ENCODE measurements around the gene C1orf21.

Gene C1orf21

GRCh38 chr1:184569106-184569505 is 182.3 kb downstream of the C1orf21 start:
- CTCF ChIA-PET = no interaction called here
- no peak for DNase-seq (ENCODE audit: extremely low spot score)
- TF ChIP-seq L3MBTL2 (conservative IDR thresholded peaks at IDR 0.05) (no peak), FOXA1 (IDR thresholded peaks at IDR 0.05) (no peak), PKNOX1 (IDR thresholded peaks at IDR 0.05) (no peak), FOXK2 (IDR thresholded peaks at IDR 0.05) (no peak), BHLHE40 (IDR thresholded peaks at IDR 0.05; ENCODE audit: borderline replicate concordance) (no peak)
- POLR2A ChIA-PET = no interaction called here

- ChIA-PET CTCF (no interaction called here), POLR2A (no interaction called here)
- TF ChIP-seq LEF1 (IDR thresholded peaks at IDR 0.05; ENCODE audit: borderline replicate concordance) (no peak), L3MBTL2 (conservative IDR thresholded peaks at IDR 0.05) (no peak), ARNT (IDR thresholded peaks at IDR 0.05) (no peak), SUZ12 (IDR thresholded peaks at IDR 0.05) (no peak), BHLHE40 (IDR thresholded peaks at IDR 0.05; ENCODE audit: borderline replicate concordance) (no peak), ZNF384 (IDR thresholded peaks at IDR 0.05) (no peak), CTBP1 (IDR thresholded peaks at IDR 0.05; ENCODE audit: borderline replicate concordance) (no peak), HDGF (IDR thresholded peaks at IDR 0.05; ENCODE audit: borderline replicate concordance) (no peak), NFRKB (IDR thresholded peaks at IDR 0.05) (no peak), SP1 (IDR thresholded peaks at IDR 0.05) (no peak), FOXK2 (IDR thresholded peaks at IDR 0.05) (no peak), FOXA1 (IDR thresholded peaks at IDR 0.05) (no peak), TARDBP (IDR thresholded peaks at IDR 0.05) (no peak), PKNOX1 (IDR thresholded peaks at IDR 0.05) (no peak), ELF4 (IDR thresholded peaks at IDR 0.05) (no peak), FOXM1 (IDR thresholded peaks at IDR 0.05; ENCODE audit: borderline replicate concordance) (no peak)
- DNase-seq (ENCODE audit: extremely low spot score) = no peak
Measured at GRCh38 chr1:184574588-184574987, 187.8 kb downstream of the C1orf21 start.

GRCh38 chr1:184576822-184577221 is 190.0 kb downstream of the C1orf21 start:
- DNase-seq (ENCODE audit: extremely low spot score) = no peak
- no peak for TF ChIP-seq FOXM1 (IDR thresholded peaks at IDR 0.05; ENCODE audit: borderline replicate concordance)
- TF ChIP-seq FOXA1 (IDR thresholded peaks at IDR 0.05) = no peak
- TF ChIP-seq BHLHE40 (IDR thresholded peaks at IDR 0.05; ENCODE audit: borderline replicate concordance) = no peak
- TF ChIP-seq PKNOX1 (IDR thresholded peaks at IDR 0.05) = no peak
- TF ChIP-seq LEF1 (IDR thresholded peaks at IDR 0.05; ENCODE audit: borderline replicate concordance) = no peak
- TF ChIP-seq FOXK2 (IDR thresholded peaks at IDR 0.05) = no peak
- TF ChIP-seq TARDBP (IDR thresholded peaks at IDR 0.05) = no peak
- no peak for TF ChIP-seq ZNF384 (IDR thresholded peaks at IDR 0.05)
- TF ChIP-seq SP1 (IDR thresholded peaks at IDR 0.05) = no peak
- TF ChIP-seq ELF4 (IDR thresholded peaks at IDR 0.05) = no peak
- CTCF ChIA-PET = no interaction called here
- POLR2A ChIA-PET = no interaction called here

- ChIA-PET POLR2A (no interaction called here), CTCF (interaction anchor here (0.7 kb wide), 1 partner anchor 118 kb away, joined by 3 read pairs; no protein-coding TSS in a partner anchor)
- no peak for DNase-seq (ENCODE audit: extremely low spot score)
- TF ChIP-seq ARNT (IDR thresholded peaks at IDR 0.05) = no peak
- no peak for TF ChIP-seq LEF1 (IDR thresholded peaks at IDR 0.05; ENCODE audit: borderline replicate concordance)
- no peak for TF ChIP-seq SUZ12 (IDR thresholded peaks at IDR 0.05)
- no peak for TF ChIP-seq TARDBP (IDR thresholded peaks at IDR 0.05)
- no peak for TF ChIP-seq FOXK2 (IDR thresholded peaks at IDR 0.05)
Measured at GRCh38 chr1:184577319-184577718, 190.5 kb downstream of the C1orf21 start.

- TF ChIP-seq PKNOX1 (IDR thresholded peaks at IDR 0.05) (no peak), L3MBTL2 (conservative IDR thresholded peaks at IDR 0.05) (no peak), BHLHE40 (IDR thresholded peaks at IDR 0.05; ENCODE audit: borderline replicate concordance) (no peak), SUZ12 (IDR thresholded peaks at IDR 0.05) (no peak), FOXA1 (IDR thresholded peaks at IDR 0.05) (no peak), HDGF (IDR thresholded peaks at IDR 0.05; ENCODE audit: borderline replicate concordance) (no peak), ARNT (IDR thresholded peaks at IDR 0.05) (no peak), ELF4 (IDR thresholded peaks at IDR 0.05) (no peak), LEF1 (IDR thresholded peaks at IDR 0.05; ENCODE audit: borderline replicate concordance) (no peak), CTBP1 (IDR thresholded peaks at IDR 0.05; ENCODE audit: borderline replicate concordance) (no peak), FOXM1 (IDR thresholded peaks at IDR 0.05; ENCODE audit: borderline replicate concordance) (no peak)
- CTCF ChIA-PET = no interaction called here
- no peak for DNase-seq (ENCODE audit: extremely low spot score)
- POLR2A ChIA-PET = no interaction called here
Measured at GRCh38 chr1:184582411-184582810, 195.6 kb downstream of the C1orf21 start.

- POLR2A ChIA-PET = no interaction called here
- DNase-seq (ENCODE audit: extremely low spot score) = no peak
- TF ChIP-seq TARDBP (IDR thresholded peaks at IDR 0.05) (no peak), HDGF (IDR thresholded peaks at IDR 0.05; ENCODE audit: borderline replicate concordance) (no peak), LEF1 (IDR thresholded peaks at IDR 0.05; ENCODE audit: borderline replicate concordance) (no peak), PKNOX1 (IDR thresholded peaks at IDR 0.05) (no peak), L3MBTL2 (conservative IDR thresholded peaks at IDR 0.05) (no peak), ELF4 (IDR thresholded peaks at IDR 0.05) (no peak), ZNF384 (IDR thresholded peaks at IDR 0.05) (no peak), CTBP1 (IDR thresholded peaks at IDR 0.05; ENCODE audit: borderline replicate concordance) (no peak), SUZ12 (IDR thresholded peaks at IDR 0.05) (no peak), FOXA1 (IDR thresholded peaks at IDR 0.05) (no peak), BHLHE40 (IDR thresholded peaks at IDR 0.05; ENCODE audit: borderline replicate concordance) (no peak), FOXM1 (IDR thresholded peaks at IDR 0.05; ENCODE audit: borderline replicate concordance) (no peak), SP1 (IDR thresholded peaks at IDR 0.05) (no peak), FOXK2 (IDR thresholded peaks at IDR 0.05) (no peak), ARNT (IDR thresholded peaks at IDR 0.05) (no peak), NFRKB (IDR thresholded peaks at IDR 0.05) (no peak)
- CTCF ChIA-PET = no interaction called here
Measured at GRCh38 chr1:184583849-184584248, 197.0 kb downstream of the C1orf21 start.

Data from HEK293T (cell line).